HEK293T (cell line): Measurements from ENCODE around the gene FLT4.

Source experiments
- ARNT ChIP-seq: fragments of 450-650 bp; IDR thresholded peaks from 2 replicates; pipeline ENCODE4 v1.6.1; 2017; ENCODE audit warnings: mild to moderate bottlenecking
- BHLHE40 ChIP-seq: fragments of 450-650 bp; IDR thresholded peaks from 2 replicates; pipeline ENCODE4 v1.6.1; 2016; ENCODE audit warnings: mild to moderate bottlenecking, moderate library complexity, borderline replicate concordance
- CTBP1 ChIP-seq: fragments of 450-650 bp; IDR thresholded peaks from 2 replicates; pipeline ENCODE4 v1.6.1; 2016; ENCODE audit warnings: borderline replicate concordance
- FOXA1 ChIP-seq: fragments of 450-650 bp; IDR thresholded peaks from 2 replicates; pipeline ENCODE4 v1.6.1; 2016; ENCODE audit warnings: mild to moderate bottlenecking
- FOXK2 ChIP-seq: fragments of 450-650 bp; IDR thresholded peaks from 2 replicates; pipeline ENCODE4 v1.6.1; 2016; ENCODE audit warnings: mild to moderate bottlenecking
- FOXM1 ChIP-seq: fragments of 450-650 bp; IDR thresholded peaks from 2 replicates; pipeline ENCODE4 v1.6.1; 2017; ENCODE audit warnings: mild to moderate bottlenecking, borderline replicate concordance
- L3MBTL2 ChIP-seq: fragments of 450-650 bp; conservative IDR thresholded peaks from 2 replicates; pipeline ENCODE4 v1.6.1; 2016; ENCODE audit warnings: mild to moderate bottlenecking
- SUZ12 ChIP-seq: fragments of 450-650 bp; IDR thresholded peaks from 2 replicates; pipeline ENCODE4 v1.6.1; 2016; ENCODE audit warnings: mild to moderate bottlenecking

DNA sequence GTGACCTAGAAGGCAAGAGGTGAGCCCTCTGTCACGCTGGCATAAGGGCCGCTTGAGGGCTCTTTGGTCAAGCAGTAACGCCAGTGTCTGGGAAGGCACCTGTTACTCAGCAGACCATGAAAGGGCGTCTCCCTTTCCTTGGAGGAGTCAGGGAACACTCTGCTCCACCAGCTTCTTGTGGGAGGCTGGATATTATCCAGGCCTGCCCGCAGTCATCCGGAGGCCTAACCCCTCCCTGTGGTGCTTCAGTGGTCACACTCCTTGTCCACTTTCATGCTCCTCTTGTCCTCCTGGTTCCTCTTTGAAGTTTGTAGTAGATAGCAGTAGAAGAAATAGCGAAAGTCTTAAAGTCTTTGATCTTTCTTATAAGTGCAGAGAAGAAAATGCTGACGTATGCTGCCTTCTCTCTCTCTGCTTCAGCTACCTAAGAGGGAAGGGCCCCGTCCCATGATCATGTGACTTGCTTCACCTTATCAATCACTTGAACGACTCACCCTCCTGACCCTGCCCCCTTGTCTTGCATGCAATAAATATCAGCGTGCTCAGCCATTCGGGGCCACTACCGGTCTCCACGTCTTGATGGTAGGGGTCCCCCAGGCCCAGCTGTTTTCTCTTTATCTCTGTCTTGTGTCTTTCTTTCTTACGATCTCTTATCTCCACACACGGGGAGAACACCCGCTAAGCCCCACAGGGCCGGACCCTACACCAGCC lies 41.4 kb downstream of the FLT4 start:
- TF ChIP-seq BHLHE40 (no peak), CTBP1 (no peak), ARNT (no peak), L3MBTL2 (no peak), SUZ12 (no peak), FOXA1 (no peak), FOXM1 (no peak), FOXK2 (no peak)
